Body of pancreas (tissue), 4 donors: Measurements from ENCODE around the gene RITA1. TPM values are rescaled to one million over a fixed set of nuclear protein-coding genes. Genes with fewer than 3 reads are reported as not detected.
A peak's percentile ranks its signal among the peaks of the same experiment; 100 is the strongest.

ENCODE experiments used
- ATAC-seq: fragments of 150-250 bp; one replicate; pipeline ENCODE4 v1.9.1; 2016
- DNase-seq, 4 donors: peaks; one replicate each; pipeline ENCODE4 v3.0.0-alpha.2; 2019
- H3K27ac ChIP-seq, 4 donors: fragments of 200-600 bp; sonication (generic); 1 replicate in 3 of 4; 2 replicates in 1 of 4; pipeline versions ENCODE4 v1.5.1 to v1.6.1; 2016 to 2019; ENCODE audit warnings: mild to moderate bottlenecking in 1 of 4, mixed read lengths in 1 of 4, moderate library complexity in 1 of 4
- H3K27me3 ChIP-seq, 2 donors: fragments of 200-600 bp; sonication (generic); one replicate each; pipeline ENCODE4 v1.6.0; 2016; ENCODE audit warnings: mild to moderate bottlenecking in 1 of 2
- H3K36me3 ChIP-seq, 2 donors: fragments of 200-600 bp; sonication (generic); replicated peaks in 1 of 2; 2 replicates each; pipeline ENCODE4 v1.5.1; 2016; ENCODE audit warnings: low read depth in 2 of 2; ENCODE audit not compliant: insufficient read depth in 1 of 2
- H3K4me1 ChIP-seq: fragments of 200-600 bp; sonication (generic); one replicate; pipeline ENCODE4 v1.6.0; 2016
- H3K4me3 ChIP-seq, 2 donors: fragments of 200-600 bp; sonication (generic); 1 replicate in 1 of 2; 2 replicates in 1 of 2; pipeline ENCODE4 v1.5.1; 2016 to 2019
- H3K9me3 ChIP-seq, 3 donors: fragments of 200-600 bp; sonication (generic); 1 replicate in 2 of 3; 2 replicates in 1 of 3; pipeline ENCODE4 v1.5.1; 2016
- POLR2A ChIP-seq, 3 donors: fragments of 450-650 bp; IDR thresholded peaks; one replicate each; pipeline ENCODE4 v1.6.1; 2016; ENCODE audit warnings: antibody characterized with exemption in 3 of 3, mild to moderate bottlenecking in 2 of 3
- WGBS, 2 donors: methylation state at CpG; one replicate each; pipeline ENCODE4 v1.1.5; 2017; 5-methylcytosine and 5-hydroxymethylcytosine counted together
- intact Hi-C: fragments of 100-400 bp; cut with DNase I; formaldehyde crosslinking; loops from one replicate; pipeline ENCODE4 v1.15.1; 2023
- total RNA-seq, 2 donors: library from RNA; depleted of rRNA; stranded (reverse); fragments of >200 nt; gene quantifications; one replicate each; pipeline ENCODE4 v1.1.0, GENCODE V29; 2016
- TF ChIP-seq, protein P1 (sequence below), 7 experiments: fragments of 450-650 bp in 4 of 7; fragments of 200-600 bp in 3 of 7; sonication (generic) in 3 of 7; IDR thresholded peaks; one replicate each; pipeline ENCODE4 v1.5.1; 2016 to 2019; ENCODE audit warnings: antibody characterized with exemption in 7 of 7

RITA1 gene
- total RNA-seq, 2 donors from 2014 or later, result 6.9 to 15.3 TPM

GRCh38 chr12:113231235-113232088 lies 45.9 kb downstream of the RITA1 start:
- peaks cover 0 to 5% of the 10 kb centered on the region in 2 donors for H3K36me3 ChIP-seq
- DNase-seq, result peak in 3 of 4 donors; percentile 34 to 67 (median 51)
- whole genome bisulfite sequencing, 2 donors, result 61 to 63% methylated on average over 8 of the region's 8 CpGs
- TF ChIP-seq POLR2A (IDR thresholded peaks at IDR 0.05), result no peak
- TF ChIP-seq, protein P1, sequence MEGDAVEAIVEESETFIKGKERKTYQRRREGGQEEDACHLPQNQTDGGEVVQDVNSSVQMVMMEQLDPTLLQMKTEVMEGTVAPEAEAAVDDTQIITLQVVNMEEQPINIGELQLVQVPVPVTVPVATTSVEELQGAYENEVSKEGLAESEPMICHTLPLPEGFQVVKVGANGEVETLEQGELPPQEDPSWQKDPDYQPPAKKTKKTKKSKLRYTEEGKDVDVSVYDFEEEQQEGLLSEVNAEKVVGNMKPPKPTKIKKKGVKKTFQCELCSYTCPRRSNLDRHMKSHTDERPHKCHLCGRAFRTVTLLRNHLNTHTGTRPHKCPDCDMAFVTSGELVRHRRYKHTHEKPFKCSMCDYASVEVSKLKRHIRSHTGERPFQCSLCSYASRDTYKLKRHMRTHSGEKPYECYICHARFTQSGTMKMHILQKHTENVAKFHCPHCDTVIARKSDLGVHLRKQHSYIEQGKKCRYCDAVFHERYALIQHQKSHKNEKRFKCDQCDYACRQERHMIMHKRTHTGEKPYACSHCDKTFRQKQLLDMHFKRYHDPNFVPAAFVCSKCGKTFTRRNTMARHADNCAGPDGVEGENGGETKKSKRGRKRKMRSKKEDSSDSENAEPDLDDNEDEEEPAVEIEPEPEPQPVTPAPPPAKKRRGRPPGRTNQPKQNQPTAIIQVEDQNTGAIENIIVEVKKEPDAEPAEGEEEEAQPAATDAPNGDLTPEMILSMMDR (IDR thresholded peaks at IDR 0.05), result no peak
- peak overlapping the region; percentile 69 to 81 (median 72) for H3K27ac ChIP-seq
- peak; percentile 79 for ATAC-seq
- H3K9me3 ChIP-seq, result no peaks in the 10 kb centered on the region
- H3K4me1 ChIP-seq, result peaks cover 40% of the 10 kb centered on the region
- intact Hi-C loops, result no loop called here
- no peaks in the 10 kb centered on the region for H3K27me3 ChIP-seq
- no peak overlapping the region for H3K4me3 ChIP-seq

DNA sequence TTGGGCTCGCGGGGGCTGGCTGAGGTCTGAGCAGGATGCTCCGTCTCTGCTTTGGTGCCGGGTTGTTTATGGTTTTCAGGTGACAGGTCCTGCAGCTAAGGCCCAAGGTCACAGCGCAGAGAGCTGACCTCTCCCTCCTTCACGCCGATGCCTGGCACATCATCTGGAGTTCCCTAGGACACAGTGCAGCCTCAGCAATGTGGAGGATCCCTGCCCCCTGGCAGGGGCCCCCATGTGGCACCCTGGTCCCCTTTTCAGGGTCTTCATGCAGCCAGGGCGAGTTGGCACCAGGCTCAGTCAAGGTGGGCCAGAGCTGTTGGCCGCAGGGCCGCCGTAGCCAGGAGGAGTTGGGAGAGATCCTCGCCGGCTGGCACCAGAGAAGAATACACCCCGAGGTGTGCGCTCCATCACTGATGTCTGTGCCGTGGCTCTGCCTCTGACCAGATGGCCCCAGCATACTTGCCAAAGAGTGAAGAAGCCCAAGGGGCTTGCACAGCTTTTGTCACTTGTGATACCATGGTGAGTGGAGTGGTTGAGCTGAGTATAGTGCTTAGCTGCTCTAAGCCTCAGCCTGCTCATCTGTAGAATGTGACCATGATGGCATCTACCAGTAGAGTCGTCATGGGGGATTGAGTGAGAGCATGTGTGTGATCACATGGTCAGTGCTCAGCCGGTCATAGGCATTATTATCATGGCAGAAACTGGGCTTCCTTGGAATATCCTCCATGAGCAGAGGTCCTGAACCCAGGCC lies 46.7 kb downstream of the RITA1 start:
- 80 to 86% methylated on average over 4 to 18 of the region's 18 CpGs for WGBS, 2 donors
- ATAC-seq (no peak), DNase-seq (no peak)
- Histone ChIP-seq H3K4me1 (peaks cover 46% of the 10 kb centered on the region), H3K27ac (peak overlapping the region; percentile 69 to 81 (median 72)), H3K9me3 (no peaks in the 10 kb centered on the region), H3K4me3 (no peak overlapping the region), H3K27me3 (no peaks in the 10 kb centered on the region), H3K36me3 (peaks cover 0 to 5% of the 10 kb centered on the region in 2 donors)
- TF ChIP-seq POLR2A (IDR thresholded peaks at IDR 0.05), result no peak
- TF ChIP-seq, protein P1 (IDR thresholded peaks at IDR 0.05), result no peak
- intact Hi-C loops, result no loop called here

GRCh38 chr12:113232840-113233585 lies 47.5 kb downstream of the RITA1 start:
- intact Hi-C loops, result no loop called here
- Histone ChIP-seq H3K27me3 (no peaks in the 10 kb centered on the region), H3K27ac (peak overlapping the region in 2 of 4 donors; percentile 69 to 72), H3K4me1 (peaks cover 44% of the 10 kb centered on the region), H3K9me3 (no peaks in the 10 kb centered on the region), H3K36me3 (peaks cover 0 to 5% of the 10 kb centered on the region in 2 donors), H3K4me3 (no peak overlapping the region)
- no peak for TF ChIP-seq POLR2A (IDR thresholded peaks at IDR 0.05)
- ATAC-seq (no peak), DNase-seq (peak in 1 of 4 donors; percentile 57)
- 73 to 92% methylated on average over 23 to 25 of the region's 25 CpGs for WGBS, 2 donors

- TF ChIP-seq POLR2A (IDR thresholded peaks at IDR 0.05), result no peak
- TF ChIP-seq, protein P1 (IDR thresholded peaks at IDR 0.05), result no peak
- Histone ChIP-seq H3K4me1 (peaks cover 34% of the 10 kb centered on the region), H3K27me3 (no peaks in the 10 kb centered on the region), H3K9me3 (no peaks in the 10 kb centered on the region), H3K4me3 (no peak overlapping the region), H3K36me3 (peaks cover 0 to 2% of the 10 kb centered on the region in 2 donors), H3K27ac (peak overlapping the region in 1 of 4 donors; percentile 12)
- intact Hi-C loops, result no loop called here
- whole genome bisulfite sequencing, 2 donors, result 96% methylated on average over 4 of the region's 4 CpGs
- DNase-seq (no peak), ATAC-seq (no peak)
Measured at GRCh38 chr12:113233967-113234366, 48.4 kb downstream of the RITA1 start.
